WTC11 (cell line): ENCODE results near the gene POLR3B. TPM values are rescaled to one million over a fixed set of nuclear protein-coding genes. Genes with fewer than 3 reads are reported as not detected.

Source experiments
- ATAC-seq: fragments of 200-7000 bp; cut with Tn5 transposase; 2 replicates; pipeline ENCODE4 v1.10.0; 2021; ENCODE audit warnings: mild to moderate bottlenecking, moderate library complexity
- CTCF ChIA-PET: fragments of 300-600 bp; sonication (Branson Sonifier 250); formaldehyde crosslinking; loops from one replicate; lab custom pipeline; 2021; ENCODE audit warnings: antibody characterized with exemption; lab: Charles Lee
- POLR2A ChIA-PET: fragments of 350-600 bp; sonication (Branson Sonifier 250); formaldehyde crosslinking; loops from one replicate; lab custom pipeline; 2021; ENCODE audit warnings: antibody characterized with exemption; lab: Charles Lee
- DNase-seq: peaks from one replicate; pipeline ENCODE4 v3.0.0; 2021; ENCODE audit warnings: low spot score
- H3K27ac Mint-ChIP-seq: 2 replicates; pipeline ENCODE4 v1.8.0; 2021; ENCODE audit warnings: mixed read lengths
- H3K27me3 Mint-ChIP-seq: 2 replicates; pipeline ENCODE4 v1.8.0; 2021; ENCODE audit warnings: low read depth, mild to moderate bottlenecking, moderate library complexity, mixed read lengths
- H3K36me3 Mint-ChIP-seq: 2 replicates; pipeline ENCODE4 v1.8.0; 2021; ENCODE audit warnings: mixed read lengths
- H3K4me1 Mint-ChIP-seq: 2 replicates; pipeline ENCODE4 v1.8.0; 2022; ENCODE audit warnings: mixed read lengths
- H3K4me3 Mint-ChIP-seq: 2 replicates; pipeline ENCODE4 v1.8.0; 2021; ENCODE audit warnings: mild to moderate bottlenecking, moderate library complexity, mixed read lengths
- H3K9me3 Mint-ChIP-seq: 2 replicates; pipeline ENCODE4 v1.8.0; 2021; ENCODE audit warnings: mixed read lengths
- AFF4 ChIP-seq: sonication (generic); formaldehyde crosslinking; IDR thresholded peaks from 2 replicates; pipeline ENCODE4 v1.8.1; 2023; ENCODE audit warnings: mild to moderate bottlenecking, missing genetic modification reagents, borderline replicate concordance
- ATF1 ChIP-seq: sonication (generic); formaldehyde crosslinking; IDR thresholded peaks from 2 replicates; pipeline ENCODE4 v1.8.1; 2023; ENCODE audit warnings: mild to moderate bottlenecking, moderate library complexity, missing genetic modification reagents
- FOXJ3 ChIP-seq: sonication (generic); formaldehyde crosslinking; IDR thresholded peaks from 2 replicates; pipeline ENCODE4 v1.9.0; 2021; ENCODE audit warnings: missing genetic modification reagents, mild to moderate bottlenecking, borderline replicate concordance
- HMGA2 ChIP-seq: fragments of 250-450 bp; sonication (Bioruptor Pico); IDR thresholded peaks from 2 replicates; pipeline ENCODE4 v1.4.0; 2021; ENCODE audit warnings: mild to moderate bottlenecking, moderate library complexity
- JAZF1 ChIP-seq: fragments of 250-450 bp; sonication (Bioruptor Pico); IDR thresholded peaks from 2 replicates; pipeline ENCODE4 v1.9.0; 2021; ENCODE audit warnings: moderate library complexity, mild to moderate bottlenecking, inconsistent platforms
- MXD4 ChIP-seq: fragments of 250-450 bp; sonication (Bioruptor Pico); IDR thresholded peaks from 2 replicates; pipeline ENCODE4 v1.8.0; 2021; ENCODE audit warnings: mild to moderate bottlenecking, moderate library complexity, borderline replicate concordance
- NFATC4 ChIP-seq: fragments of 250-450 bp; sonication (Bioruptor Pico); IDR thresholded peaks from 2 replicates; pipeline ENCODE4 v1.9.0; 2021; ENCODE audit warnings: mild to moderate bottlenecking
- NFE2L1 ChIP-seq: sonication (generic); formaldehyde crosslinking; IDR thresholded peaks from 2 replicates; pipeline ENCODE4 v1.8.1; 2023; ENCODE audit warnings: missing genetic modification reagents
- NR3C1 ChIP-seq: sonication (generic); formaldehyde crosslinking; conservative IDR thresholded peaks from 2 replicates; pipeline ENCODE4 v1.8.1; 2023; ENCODE audit warnings: low read depth, mild to moderate bottlenecking, missing genetic modification reagents
- OVOL2 ChIP-seq: fragments of 250-450 bp; sonication (Bioruptor Pico); IDR thresholded peaks from 2 replicates; pipeline ENCODE4 v1.9.0; 2021; ENCODE audit warnings: mild to moderate bottlenecking, borderline replicate concordance
- SP1 ChIP-seq: sonication (generic); formaldehyde crosslinking; conservative IDR thresholded peaks from 2 replicates; pipeline ENCODE4 v1.8.1; 2022; ENCODE audit warnings: missing genetic modification reagents
- TCF7 ChIP-seq: sonication (generic); formaldehyde crosslinking; IDR thresholded peaks from 2 replicates; pipeline ENCODE4 v1.8.0; 2022; ENCODE audit warnings: mild to moderate bottlenecking, low read depth, missing genetic modification reagents, moderate library complexity
- USF2 ChIP-seq: sonication (generic); formaldehyde crosslinking; IDR thresholded peaks from 2 replicates; pipeline ENCODE4 v1.8.1; 2023; ENCODE audit warnings: mild to moderate bottlenecking, missing genetic modification reagents, moderate library complexity
- total RNA-seq: library from RNA; stranded (reverse); gene quantifications from 3 replicates; pipeline ENCODE4 v1.2.3, GENCODE V29; 2021
- TF ChIP-seq, protein P1 (sequence below): sonication (generic); formaldehyde crosslinking; IDR thresholded peaks from 2 replicates; pipeline ENCODE4 v1.8.1; 2022; ENCODE audit warnings: mild to moderate bottlenecking, moderate library complexity, missing genetic modification reagents
- TF ChIP-seq, protein P2 (sequence below): sonication (generic); formaldehyde crosslinking; IDR thresholded peaks from 2 replicates; pipeline ENCODE4 v1.8.0; 2022; ENCODE audit warnings: mild to moderate bottlenecking, missing genetic modification reagents
- TF ChIP-seq, protein P3 (sequence below): sonication (generic); formaldehyde crosslinking; IDR thresholded peaks from 2 replicates; pipeline ENCODE4 v1.8.1; 2022; ENCODE audit warnings: low read depth, mild to moderate bottlenecking, moderate library complexity, missing genetic modification reagents, borderline replicate concordance
- TF ChIP-seq, protein P4 (sequence below): sonication (generic); formaldehyde crosslinking; IDR thresholded peaks from 2 replicates; pipeline ENCODE4 v1.8.0; 2023; ENCODE audit warnings: missing genetic modification reagents, mild to moderate bottlenecking, borderline replicate concordance
- TF ChIP-seq, protein P5 (sequence below): sonication (generic); formaldehyde crosslinking; IDR thresholded peaks from 2 replicates; pipeline ENCODE4 v1.8.0; 2022; ENCODE audit warnings: mild to moderate bottlenecking, missing genetic modification reagents

POLR3B gene
- total RNA-seq, 1 experiment from 2014 or later, result 9.0 TPM

DNA sequence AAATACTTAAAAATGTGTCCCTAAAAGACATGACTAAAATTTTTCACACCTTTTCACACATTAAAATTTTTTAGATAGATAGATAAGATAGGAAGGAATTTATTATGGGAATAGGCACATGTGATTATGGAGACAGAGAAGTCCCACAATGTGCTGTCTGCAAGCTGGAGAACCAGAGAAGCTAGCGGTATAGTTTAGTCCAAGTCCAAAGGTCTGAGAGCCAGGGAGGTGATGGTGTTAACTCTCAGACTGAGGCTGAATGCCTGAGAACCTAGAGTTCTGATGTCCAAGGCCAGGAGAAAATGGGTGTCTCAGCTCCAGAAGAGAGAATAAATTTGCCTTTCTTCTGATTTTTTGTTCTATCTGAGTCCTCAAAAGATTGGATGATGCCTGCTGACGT is 65.7 kb downstream of the POLR3B start (continued):
- no peak for TF ChIP-seq USF2 (CRISPR knock-in tag)
- TF ChIP-seq, protein P1, sequence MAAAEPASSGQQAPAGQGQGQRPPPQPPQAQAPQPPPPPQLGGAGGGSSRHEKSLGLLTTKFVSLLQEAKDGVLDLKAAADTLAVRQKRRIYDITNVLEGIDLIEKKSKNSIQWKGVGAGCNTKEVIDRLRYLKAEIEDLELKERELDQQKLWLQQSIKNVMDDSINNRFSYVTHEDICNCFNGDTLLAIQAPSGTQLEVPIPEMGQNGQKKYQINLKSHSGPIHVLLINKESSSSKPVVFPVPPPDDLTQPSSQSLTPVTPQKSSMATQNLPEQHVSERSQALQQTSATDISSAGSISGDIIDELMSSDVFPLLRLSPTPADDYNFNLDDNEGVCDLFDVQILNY (CRISPR knock-in tag), result no peak
- no peak for TF ChIP-seq NFE2L1 (CRISPR knock-in tag)
- TF ChIP-seq MXD4 (CRISPR knock-in tag), result no peak
- TF ChIP-seq, protein P2, sequence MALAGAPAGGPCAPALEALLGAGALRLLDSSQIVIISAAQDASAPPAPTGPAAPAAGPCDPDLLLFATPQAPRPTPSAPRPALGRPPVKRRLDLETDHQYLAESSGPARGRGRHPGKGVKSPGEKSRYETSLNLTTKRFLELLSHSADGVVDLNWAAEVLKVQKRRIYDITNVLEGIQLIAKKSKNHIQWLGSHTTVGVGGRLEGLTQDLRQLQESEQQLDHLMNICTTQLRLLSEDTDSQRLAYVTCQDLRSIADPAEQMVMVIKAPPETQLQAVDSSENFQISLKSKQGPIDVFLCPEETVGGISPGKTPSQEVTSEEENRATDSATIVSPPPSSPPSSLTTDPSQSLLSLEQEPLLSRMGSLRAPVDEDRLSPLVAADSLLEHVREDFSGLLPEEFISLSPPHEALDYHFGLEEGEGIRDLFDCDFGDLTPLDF (CRISPR knock-in tag), result no peak
- TF ChIP-seq NR3C1 (CRISPR knock-in tag), result no peak
- TF ChIP-seq NFATC4 (CRISPR knock-in tag), result no peak
- TF ChIP-seq, protein P3, sequence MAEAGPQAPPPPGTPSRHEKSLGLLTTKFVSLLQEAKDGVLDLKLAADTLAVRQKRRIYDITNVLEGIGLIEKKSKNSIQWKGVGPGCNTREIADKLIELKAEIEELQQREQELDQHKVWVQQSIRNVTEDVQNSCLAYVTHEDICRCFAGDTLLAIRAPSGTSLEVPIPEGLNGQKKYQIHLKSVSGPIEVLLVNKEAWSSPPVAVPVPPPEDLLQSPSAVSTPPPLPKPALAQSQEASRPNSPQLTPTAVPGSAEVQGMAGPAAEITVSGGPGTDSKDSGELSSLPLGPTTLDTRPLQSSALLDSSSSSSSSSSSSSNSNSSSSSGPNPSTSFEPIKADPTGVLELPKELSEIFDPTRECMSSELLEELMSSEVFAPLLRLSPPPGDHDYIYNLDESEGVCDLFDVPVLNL (CRISPR knock-in tag), result no peak

DNA sequence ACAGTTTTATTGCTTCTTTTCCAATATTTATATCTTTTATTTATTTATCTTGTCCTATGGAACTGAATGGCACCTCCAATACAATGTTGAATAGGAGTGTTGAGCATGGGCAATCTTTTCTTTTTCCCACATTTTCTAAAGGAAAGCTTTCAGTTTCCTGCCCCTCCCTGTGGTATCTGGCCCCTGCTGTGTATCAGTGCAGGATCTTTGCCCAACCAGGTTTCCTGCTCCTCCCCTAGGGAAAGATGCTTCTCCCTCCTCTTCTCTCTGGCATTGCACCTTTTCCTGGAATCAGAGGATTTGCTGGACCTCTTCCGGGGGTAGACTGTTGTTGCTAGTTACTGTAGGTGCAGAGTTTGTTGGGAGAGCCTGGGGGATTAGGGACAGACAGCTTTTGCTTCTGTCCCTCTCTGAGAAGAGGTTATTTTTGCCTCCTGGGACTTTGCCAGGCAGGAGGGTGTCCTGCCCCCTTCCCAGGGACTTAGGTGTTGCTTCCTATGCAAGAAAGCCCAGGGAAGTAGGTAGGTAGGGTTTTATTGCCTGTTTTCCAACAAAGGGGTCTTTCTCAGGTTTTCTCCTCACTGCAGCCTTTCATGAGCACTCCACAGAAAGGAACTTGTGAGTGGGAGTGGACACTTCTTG is 67.6 kb downstream of the POLR3B start:
- Mint-ChIP-seq H3K27me3 (no peaks in the 10 kb centered on the region), H3K4me1 (peaks cover 5% of the 10 kb centered on the region), H3K4me3 (no peak overlapping the region), H3K9me3 (no peaks in the 10 kb centered on the region; the same call in 1 of the 2 replicates), H3K36me3 (0 out of 2 replicates have a peak, but pooled peaks cover 4% of the 10 kb centered on the region), H3K27ac (no peak overlapping the region)
- no peak for DNase-seq
- ATAC-seq, result peak; percentile 64
- CTCF ChIA-PET, result interaction anchor here (1.1 to 1.6 kb wide), 2 partner anchors 13 to 493 kb away, joined by 3 read pairs; no protein-coding TSS in a partner anchor
- POLR2A ChIA-PET, result interaction anchor here (0.6 to 0.9 kb wide), 2 partner anchors 9 to 72 kb away, joined by 3 to 4 read pairs; no protein-coding TSS in a partner anchor
- TF ChIP-seq JAZF1 (CRISPR knock-in tag) (no peak), OVOL2 (CRISPR knock-in tag) (no peak), AFF4 (no peak), ATF1 (no peak), HMGA2 (CRISPR knock-in tag) (no peak), SP1 (CRISPR knock-in tag) (no peak), TCF7 (no peak), FOXJ3 (CRISPR knock-in tag) (no peak)
- TF ChIP-seq, protein P4, sequence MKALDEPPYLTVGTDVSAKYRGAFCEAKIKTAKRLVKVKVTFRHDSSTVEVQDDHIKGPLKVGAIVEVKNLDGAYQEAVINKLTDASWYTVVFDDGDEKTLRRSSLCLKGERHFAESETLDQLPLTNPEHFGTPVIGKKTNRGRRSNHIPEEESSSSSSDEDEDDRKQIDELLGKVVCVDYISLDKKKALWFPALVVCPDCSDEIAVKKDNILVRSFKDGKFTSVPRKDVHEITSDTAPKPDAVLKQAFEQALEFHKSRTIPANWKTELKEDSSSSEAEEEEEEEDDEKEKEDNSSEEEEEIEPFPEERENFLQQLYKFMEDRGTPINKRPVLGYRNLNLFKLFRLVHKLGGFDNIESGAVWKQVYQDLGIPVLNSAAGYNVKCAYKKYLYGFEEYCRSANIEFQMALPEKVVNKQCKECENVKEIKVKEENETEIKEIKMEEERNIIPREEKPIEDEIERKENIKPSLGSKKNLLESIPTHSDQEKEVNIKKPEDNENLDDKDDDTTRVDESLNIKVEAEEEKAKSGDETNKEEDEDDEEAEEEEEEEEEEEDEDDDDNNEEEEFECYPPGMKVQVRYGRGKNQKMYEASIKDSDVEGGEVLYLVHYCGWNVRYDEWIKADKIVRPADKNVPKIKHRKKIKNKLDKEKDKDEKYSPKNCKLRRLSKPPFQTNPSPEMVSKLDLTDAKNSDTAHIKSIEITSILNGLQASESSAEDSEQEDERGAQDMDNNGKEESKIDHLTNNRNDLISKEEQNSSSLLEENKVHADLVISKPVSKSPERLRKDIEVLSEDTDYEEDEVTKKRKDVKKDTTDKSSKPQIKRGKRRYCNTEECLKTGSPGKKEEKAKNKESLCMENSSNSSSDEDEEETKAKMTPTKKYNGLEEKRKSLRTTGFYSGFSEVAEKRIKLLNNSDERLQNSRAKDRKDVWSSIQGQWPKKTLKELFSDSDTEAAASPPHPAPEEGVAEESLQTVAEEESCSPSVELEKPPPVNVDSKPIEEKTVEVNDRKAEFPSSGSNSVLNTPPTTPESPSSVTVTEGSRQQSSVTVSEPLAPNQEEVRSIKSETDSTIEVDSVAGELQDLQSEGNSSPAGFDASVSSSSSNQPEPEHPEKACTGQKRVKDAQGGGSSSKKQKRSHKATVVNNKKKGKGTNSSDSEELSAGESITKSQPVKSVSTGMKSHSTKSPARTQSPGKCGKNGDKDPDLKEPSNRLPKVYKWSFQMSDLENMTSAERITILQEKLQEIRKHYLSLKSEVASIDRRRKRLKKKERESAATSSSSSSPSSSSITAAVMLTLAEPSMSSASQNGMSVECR (CRISPR knock-in tag), result no peak
- TF ChIP-seq, protein P5, sequence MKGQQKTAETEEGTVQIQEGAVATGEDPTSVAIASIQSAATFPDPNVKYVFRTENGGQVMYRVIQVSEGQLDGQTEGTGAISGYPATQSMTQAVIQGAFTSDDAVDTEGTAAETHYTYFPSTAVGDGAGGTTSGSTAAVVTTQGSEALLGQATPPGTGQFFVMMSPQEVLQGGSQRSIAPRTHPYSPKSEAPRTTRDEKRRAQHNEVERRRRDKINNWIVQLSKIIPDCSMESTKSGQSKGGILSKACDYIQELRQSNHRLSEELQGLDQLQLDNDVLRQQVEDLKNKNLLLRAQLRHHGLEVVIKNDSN (CRISPR knock-in tag), result no peak
